ENCODE measurements around the gene GOT1. TPM values are rescaled to one million over a fixed set of nuclear protein-coding genes. Genes with fewer than 3 reads are reported as not detected.
A peak's percentile ranks its signal among the peaks of the same experiment; 100 is the strongest.

The GOT1 gene
- total RNA-seq = 14.0 TPM

DNA sequence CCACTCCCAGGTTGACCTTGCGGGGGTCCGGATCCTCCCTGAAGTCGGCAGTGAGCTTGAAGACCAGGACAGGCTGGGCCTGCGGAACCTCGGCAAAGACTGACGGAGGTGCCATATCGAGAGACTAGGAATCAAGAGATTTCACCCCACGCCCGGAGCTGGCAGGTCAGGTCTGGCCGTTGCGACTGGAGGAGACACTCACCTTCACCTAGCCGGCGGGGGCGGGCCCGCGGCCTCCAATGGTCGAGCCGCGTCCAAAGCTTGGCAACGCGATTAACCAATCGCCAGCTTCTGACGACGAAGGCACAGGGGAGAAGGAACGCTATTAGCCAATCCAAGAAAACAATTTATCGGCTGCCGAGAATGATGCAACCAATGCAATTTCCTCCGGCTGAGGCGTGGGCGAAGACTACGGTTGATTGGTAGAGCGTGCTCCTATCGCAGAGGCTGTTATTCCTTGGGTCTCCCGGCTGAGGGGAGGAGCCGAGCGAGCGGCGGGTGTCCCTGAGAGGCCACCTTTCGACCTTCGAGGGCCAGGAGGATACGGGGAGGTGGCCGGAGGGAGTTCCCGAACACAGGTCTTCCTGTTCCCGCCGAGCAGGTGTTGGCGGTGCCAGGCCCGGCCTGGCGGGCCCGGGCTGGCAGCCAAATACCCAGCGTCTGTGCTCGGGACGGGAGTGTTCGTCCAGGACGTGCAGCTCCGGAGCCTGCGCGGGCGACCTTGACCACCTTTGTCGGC is at the start of gene GOT1:
GOT1 (minus strand) TSS at position 174 of the 739 bp plus-strand sequence; CDS start at position 115, 59 bp downstream.
- DNase-seq (ENCODE audit: low read depth in 2 of 3, low spot score in 2 of 3) = peak; percentile 82 to 99 (median 98)

DNA sequence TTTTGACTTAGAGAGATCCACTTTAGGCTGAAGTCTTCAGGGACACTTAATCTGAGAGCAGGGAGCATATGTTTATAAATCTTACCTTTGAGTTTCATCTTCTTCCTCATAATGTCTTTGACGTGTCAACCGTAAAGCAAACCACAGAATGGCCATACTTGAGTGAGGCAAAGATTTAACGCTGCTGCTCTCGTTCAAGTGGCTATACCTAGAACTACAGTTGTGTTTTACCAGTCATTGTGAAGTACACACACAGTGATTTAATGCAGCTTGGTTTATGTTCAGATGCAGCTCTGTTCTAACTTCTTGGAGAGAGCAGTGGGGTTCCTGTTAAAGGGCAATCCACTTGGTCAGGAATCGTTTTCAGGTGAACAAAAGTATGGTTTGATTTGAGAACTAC is 39.9 kb upstream of the GOT1 start:
- DNase-seq (ENCODE audit: low read depth in 2 of 3, low spot score in 2 of 3) = no peak

GRCh38 chr10:99467236-99467999 is 37.0 kb upstream of the GOT1 start:
- DNase-seq (ENCODE audit: low read depth in 2 of 3, low spot score in 2 of 3) = no peak

GRCh38 chr10:99466632-99467223 is 36.3 kb upstream of the GOT1 start:
- no peak for DNase-seq (ENCODE audit: low read depth in 2 of 3, low spot score in 2 of 3)

DNA sequence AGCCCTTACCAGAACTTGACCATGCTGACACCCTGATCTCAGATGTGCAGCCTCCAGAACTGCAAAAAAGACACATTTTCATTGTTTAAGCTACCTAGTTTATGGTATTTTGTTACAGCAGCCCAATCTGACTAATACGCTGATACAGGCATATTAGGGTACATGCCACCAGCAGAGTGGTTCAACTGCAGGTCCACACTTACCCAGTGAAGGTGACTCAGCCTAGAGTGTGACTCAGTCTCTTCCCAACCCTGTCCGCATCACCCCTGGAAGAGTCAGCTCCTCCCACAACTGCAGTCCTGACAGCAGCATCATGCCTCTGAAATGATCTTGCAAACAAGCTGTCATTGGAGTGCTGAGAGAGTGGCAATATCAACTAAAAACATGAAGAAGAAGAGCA is 30.8 kb upstream of the GOT1 start:
- no peak for DNase-seq (ENCODE audit: low read depth in 2 of 3, low spot score in 2 of 3)

DNA sequence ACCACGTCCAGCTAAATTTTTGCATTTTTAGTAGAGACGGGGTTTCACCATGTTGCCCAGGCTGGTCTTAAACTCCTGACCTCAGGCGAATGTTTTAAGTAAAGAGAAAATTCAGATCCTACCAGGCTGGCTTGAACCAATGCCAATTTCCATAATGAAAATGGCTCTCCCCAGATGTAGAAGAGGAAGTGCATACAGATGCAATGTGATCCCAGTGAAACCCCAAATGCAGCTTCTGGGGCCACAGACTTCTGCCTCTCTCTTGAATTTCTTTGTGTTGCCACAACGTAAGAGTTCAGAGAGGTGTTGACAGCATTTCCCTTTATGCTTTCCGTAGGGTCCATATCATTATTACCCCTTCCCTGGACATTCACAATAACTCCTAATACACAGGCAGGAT is 29.6 kb upstream of the GOT1 start:
- DNase-seq (ENCODE audit: low read depth in 2 of 3, low spot score in 2 of 3) = peak in 1 of 3 donors; percentile 15

DNA sequence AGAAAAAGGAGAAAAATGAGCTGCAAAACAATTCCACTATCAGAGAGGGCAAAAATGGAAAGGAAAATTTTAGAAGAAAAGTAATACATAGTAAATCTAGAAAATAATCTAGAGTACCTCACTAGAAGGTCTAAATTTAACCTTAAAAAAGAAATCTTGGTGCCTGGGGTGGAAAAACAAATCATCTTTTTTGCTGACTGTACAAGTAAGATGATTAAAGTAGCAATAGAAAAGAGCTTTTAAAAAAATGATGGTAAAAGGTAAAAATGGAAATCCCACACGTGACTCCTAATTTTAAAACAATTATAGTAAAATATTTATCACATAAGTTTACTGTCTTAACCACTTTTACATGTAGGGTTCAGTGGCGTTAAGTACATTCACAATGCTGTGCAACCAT is 28.8 kb upstream of the GOT1 start:
- no peak for DNase-seq (ENCODE audit: low read depth in 2 of 3, low spot score in 2 of 3)

DNA sequence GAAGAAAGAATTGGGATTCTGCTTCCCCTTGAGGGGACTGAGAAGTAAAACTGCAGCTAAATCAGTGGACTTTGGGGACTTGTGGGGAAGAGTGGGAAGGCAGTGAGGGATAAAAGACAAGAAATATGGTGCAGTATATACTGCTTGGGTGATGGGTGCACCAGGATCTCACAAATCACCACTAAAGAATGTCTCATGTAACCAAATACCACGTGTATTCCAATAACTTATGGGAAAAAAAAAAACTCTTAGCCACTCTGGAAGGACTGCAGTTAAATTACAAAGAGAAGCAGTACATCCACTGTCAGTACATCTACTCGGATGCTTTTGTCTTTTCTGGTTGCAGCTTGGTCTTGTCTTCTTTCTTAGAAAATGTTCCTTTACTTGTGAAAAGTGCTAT is 27.4 kb upstream of the GOT1 start:
- no peak for DNase-seq (ENCODE audit: low read depth in 2 of 3, low spot score in 2 of 3)

- no peak for DNase-seq (ENCODE audit: low read depth in 2 of 3, low spot score in 2 of 3)
Observed at GRCh38 chr10:99456931-99457288, 26.5 kb upstream of the GOT1 start.

GRCh38 chr10:99456207-99456930 is 25.9 kb upstream of the GOT1 start:
- DNase-seq (ENCODE audit: low read depth in 2 of 3, low spot score in 2 of 3) = no peak

DNA sequence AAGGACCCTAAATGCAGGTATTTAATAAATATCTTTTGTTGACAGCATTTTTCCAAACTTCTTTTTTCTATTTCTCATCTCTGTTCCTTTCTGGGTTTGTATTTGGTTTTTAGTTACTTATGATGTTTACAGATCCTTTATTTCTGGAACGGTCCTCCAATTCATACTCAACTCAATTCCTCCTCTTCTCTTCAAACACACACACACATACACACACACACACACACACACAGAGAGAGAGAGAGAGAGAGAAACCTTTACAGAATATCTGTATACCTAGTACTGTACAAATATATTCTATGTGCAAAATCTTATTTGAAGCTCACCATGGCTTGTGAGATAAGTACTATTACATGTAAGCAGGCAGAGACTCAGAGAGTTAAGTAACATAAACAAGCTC is 21.6 kb upstream of the GOT1 start:
- DNase-seq (ENCODE audit: low read depth in 2 of 3, low spot score in 2 of 3) = no peak

GRCh38 chr10:99451499-99451788 is 21.0 kb upstream of the GOT1 start:
- DNase-seq (ENCODE audit: low read depth in 2 of 3, low spot score in 2 of 3) = no peak

DNA sequence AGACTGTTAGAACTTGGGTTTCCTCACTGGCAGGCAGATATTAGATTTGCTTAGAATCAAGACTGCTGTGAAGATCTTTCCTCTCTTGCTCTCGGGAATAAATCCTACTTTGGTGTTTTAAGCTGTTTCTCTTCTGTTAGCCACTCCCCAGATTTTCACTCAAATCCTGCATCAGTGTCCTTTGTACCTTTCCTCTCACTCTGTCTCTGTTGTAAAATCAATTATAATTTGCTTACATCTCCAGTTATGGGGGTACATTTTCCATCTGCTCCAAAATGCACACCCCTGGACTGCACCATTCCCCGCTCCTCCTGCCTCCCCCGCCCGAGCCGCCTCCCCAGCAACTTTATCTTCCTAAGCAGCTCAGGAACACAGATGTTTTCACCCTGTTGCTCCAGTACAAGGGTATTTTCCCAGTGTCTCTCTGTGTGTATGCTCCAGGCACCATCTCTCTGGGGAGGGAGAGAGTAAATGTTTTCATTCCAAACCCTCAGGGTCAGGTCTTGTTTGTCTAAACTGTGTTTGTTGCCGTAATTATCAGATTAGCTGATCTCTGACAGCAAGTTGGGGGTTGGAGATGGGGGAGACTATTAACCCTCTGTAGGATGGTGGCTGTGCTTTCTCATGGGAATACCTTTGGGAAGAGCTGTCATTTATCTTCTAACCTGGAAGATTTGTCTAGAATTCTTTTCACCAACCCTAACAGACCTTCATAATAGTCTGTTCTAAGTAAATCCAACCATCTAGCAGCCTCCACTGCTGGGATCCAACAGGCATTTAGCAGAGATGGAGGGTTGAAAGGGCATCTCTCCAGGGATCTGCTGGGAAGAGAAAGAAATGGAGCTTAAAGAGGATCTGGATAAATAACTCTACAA is 20.4 kb upstream of the GOT1 start:
- no peak for DNase-seq (ENCODE audit: low read depth in 2 of 3, low spot score in 2 of 3)

- DNase-seq (ENCODE audit: low read depth in 2 of 3, low spot score in 2 of 3) = no peak
Observed at GRCh38 chr10:99450156-99450555, 19.7 kb upstream of the GOT1 start.

DNA sequence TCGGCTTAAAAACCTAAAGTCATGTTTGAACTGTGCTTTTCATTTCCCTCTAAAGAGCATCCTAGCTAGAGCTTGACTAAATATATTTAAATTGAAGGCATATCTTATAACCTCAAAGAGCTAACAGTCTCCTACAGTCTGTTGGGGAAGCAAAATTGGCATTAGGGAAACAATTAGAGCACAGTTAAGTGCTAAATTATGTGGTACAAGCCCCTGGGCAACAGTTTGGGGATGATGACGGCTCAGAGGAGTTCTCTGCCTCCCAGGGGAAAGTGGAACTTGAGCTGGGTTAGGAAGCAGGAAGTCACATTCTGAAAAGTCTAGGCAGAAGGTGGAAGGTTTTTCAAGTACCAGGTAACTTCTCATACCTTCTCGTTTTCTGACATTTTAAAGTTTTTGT is 18.6 kb upstream of the GOT1 start:
- no peak for DNase-seq (ENCODE audit: low read depth in 2 of 3, low spot score in 2 of 3)

- no peak for DNase-seq (ENCODE audit: low read depth in 2 of 3, low spot score in 2 of 3)
Observed at GRCh38 chr10:99444383-99445045, 14.1 kb upstream of the GOT1 start.

- DNase-seq (ENCODE audit: low read depth in 2 of 3, low spot score in 2 of 3) = no peak
Observed at GRCh38 chr10:99443500-99443899, 13.1 kb upstream of the GOT1 start.

GRCh38 chr10:99442394-99442793 is 12.0 kb upstream of the GOT1 start:
- no peak for DNase-seq (ENCODE audit: low read depth in 2 of 3, low spot score in 2 of 3)

- no peak for DNase-seq (ENCODE audit: low read depth in 2 of 3, low spot score in 2 of 3)
Observed at GRCh38 chr10:99438890-99439289, 8.5 kb upstream of the GOT1 start.
